HG03354 (cell line): ENCODE measurements around the gene PYCR2.
A peak's percentile ranks its signal among the peaks of the same experiment; 100 is the strongest.
"Not testable (repeated sequence)": the region's sequence is repeated elsewhere in the genome, so short reads cannot be mapped to it uniquely, and the experiment has no call there.

ENCODE experiments used
- ATAC-seq: cut with Tn5 transposase; IDR thresholded peaks from one replicate; pipeline ENCODE4 v1.9.1; 2021; ENCODE audit warnings: mild to moderate bottlenecking; ENCODE audit not compliant: unreplicated experiment, poor library complexity, severe bottlenecking

Gene PYCR2

DNA sequence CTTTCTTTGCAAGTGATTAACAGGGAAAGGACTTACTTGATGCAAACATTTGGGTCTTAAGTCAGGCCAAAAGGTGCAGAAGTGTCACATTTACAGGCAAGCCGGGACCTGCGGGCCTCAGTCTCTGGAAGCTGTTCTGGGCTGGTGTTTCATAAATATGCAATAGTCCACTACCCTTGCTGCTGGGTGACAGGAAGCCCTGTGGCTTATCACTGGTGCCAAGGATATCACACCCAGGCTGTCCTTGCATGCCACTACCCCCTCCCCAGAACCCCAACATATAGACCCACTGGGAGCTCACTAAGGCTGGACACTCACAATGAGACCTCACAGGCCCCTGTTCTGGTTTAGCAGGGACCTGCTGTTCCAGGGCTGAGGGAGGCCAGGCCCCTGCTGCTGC, 20.3 kb upstream of the PYCR2 start:
- ATAC-seq: no peak

DNA sequence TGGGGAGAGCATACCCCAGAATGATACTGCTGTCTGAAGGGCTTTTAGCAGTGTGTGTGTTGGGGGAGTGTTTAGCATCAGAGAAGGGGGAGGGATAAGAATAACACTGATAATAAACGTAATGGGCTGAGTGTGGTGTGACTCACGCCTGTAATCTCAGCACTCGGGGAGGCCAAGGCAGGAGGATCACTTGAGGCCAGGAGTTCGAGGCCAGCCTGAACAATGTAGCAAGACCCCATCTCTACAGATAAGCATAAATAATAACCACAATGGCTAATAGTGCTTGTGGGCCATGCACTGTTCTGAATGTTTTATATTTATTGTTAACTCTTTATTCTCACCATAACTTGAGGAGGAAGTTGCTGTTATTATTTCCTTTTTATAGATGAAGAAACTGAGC, 19.5 kb upstream of the PYCR2 start:
- no peak for ATAC-seq

DNA sequence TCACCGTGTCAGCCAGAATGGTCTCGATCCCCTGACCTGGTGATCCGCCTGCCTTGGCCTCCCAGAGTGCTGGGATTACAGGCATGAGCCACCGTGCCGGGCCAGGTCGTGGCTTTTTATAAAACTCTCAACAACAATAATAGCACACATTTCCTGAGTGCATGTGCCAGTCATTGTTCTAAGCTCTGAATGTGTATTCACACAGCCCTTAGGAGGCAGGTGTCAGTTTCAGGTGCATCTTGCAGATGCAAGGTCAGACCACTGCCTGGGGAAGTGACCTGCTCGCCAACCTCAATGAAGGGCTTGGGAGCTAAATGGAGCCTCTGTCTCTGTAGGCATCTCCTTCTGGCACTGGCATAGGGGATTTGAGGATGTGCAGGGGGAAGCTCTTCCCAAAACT, 18.5 kb upstream of the PYCR2 start:
- peak; percentile 73 for ATAC-seq

DNA sequence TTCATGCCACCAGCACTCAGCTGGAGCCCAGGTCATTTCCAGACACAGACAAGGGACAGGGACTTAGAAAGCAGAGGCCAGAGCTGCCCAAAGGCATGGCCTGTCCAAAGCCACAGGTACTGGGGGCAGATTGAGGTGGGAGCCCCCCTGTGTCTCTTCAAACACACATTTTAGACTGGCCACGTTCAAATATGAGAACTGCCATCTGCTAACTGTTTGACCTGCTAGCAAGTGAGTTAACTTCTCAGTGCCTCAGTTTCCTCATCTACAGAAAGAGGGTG, 17.8 kb upstream of the PYCR2 start:
- no peak for ATAC-seq

DNA sequence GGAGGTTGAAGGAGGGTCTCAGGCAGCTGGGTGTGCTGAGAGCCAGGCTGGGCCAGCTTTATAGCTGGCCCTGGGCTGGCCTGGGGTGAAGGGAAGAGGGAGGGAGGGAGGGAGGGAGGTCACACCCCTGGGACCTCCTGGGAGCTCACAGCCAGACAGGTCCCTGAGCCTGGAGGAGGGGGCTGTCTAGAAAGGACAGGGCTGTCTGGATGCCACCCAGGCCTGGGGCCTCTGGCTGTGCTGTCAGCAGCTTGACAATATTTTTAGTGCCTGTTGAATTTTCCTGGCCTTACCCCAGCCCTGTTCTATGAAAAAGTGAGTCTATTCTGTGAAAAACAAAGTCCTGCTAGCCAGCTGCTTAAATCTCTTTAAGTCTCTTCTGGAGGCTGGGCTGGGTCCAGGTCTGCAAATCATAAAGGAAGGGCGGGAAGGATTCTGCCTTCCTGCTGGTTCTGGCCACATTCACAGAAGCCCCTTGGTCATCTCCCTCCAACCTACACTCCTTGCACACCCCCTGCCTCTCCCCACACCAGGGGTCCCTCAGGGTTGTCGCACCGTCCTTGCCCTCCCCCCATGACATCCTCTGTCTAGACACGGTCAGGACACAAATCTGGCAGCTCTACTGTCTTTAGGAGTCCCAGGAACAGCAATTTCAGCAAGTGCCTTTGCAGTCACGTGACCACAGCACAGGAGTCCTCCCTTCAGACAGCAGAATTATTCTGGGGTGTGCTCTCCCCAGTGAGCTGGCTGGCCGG, 17.3 kb upstream of the PYCR2 start, which contains the start of gene LEFTY2:
LEFTY2 (minus strand) TSS at position 34 of the 755 bp plus-strand sequence. CDS start 80 bp downstream, outside the sequence.
- ATAC-seq: no peak

DNA sequence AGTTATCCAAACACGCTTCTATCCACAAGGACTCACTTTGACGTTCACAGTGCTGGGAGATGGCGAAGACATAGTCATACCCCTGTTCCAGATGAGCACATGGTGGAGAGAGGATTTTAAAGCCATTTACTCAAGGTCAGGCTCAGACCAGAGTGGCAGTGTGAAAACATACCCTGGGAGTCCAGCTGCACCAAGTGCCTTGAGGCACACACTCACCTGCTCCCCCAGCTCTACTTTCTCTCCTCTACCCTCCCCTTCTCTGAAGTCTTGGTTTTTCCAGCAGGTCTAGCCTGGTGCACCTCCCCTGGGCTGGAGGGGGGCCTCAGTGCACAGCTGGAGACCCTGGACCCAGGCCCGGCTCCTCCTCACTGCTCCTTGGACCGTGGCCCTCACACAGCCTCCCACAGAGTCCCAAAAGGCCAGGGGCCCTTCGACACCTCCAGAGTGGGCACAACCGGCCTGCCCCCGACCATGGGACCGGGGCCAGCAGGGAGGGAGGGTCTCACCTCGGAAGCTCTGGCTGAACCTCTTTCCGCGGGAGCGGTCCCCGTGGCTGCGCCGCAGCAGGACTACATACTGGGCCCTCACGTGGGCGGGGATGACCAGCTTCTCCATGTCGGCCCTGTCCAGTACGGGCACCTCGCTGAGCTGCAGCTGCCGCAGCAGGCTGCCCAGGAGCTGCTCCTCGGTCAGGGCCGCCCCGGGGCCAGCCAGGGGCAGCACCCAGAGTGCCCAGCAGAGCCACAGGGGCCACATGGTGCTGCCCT, 16.5 kb upstream of the PYCR2 start:
- ATAC-seq: no peak

DNA sequence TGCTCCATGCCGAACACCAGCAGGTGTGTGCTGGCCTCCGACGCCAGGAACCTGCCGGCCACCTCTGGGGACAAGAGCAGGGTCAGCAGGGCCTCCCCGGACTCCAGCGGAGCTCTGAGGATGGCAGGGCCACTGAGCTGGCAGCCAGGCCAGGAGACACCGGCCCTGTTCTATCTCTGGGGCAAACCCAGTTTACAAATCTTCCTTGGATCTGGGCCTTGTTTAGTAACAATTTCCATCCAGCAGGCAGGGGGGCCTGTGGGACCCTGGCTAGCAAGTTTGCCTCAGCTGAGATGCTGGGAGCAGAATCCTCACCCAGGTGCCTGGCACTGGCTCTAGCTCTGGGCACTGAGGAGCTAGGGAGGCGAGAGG, 15.9 kb upstream of the PYCR2 start:
- not testable (repeated sequence) for ATAC-seq

- not testable (repeated sequence) for ATAC-seq
Measured at GRCh38 chr1:225939097-225939938, 15.3 kb upstream of the PYCR2 start.

DNA sequence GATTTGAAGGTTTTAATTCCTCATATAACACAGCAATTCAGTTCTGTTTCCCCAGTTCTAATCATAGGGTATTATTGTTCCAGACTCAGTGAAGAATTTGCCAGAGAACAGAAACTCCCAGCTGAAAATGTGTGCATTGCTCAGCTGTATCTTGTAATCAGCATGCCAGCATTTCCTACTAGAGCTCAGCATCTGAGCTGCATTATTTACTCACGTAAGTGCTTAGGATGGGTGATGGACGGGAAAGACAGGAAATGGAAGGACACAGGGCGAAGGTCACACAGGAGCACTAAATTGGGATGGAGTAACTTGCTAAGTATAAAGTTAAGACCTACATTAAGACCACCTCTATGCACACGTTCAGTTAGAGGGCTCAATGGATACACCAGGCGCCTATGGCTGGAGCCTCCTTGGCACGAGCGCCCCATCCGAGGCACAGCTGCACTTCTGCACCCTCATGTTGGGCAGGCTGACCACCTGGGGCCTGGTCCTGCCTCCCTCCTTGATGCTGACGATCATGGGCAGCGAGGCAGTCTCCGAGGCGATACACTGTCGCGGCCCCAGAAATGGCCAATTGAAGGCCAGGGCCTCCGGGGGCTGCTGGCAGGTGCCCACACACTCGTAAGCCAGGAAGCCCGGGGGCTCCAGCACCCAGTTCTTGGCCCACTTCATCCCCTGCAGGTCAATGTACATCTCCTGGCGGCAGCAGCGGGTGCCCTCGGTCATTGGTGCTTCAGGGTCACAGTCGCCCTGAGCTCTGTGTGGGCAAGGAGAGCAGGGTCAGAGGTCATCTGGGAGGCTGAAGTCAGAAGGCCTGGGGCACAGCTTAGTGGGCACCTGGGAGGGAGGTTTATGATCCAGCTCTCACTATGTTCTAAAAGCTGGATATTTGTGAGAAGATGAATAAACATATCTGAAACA, 13.3 kb upstream of the PYCR2 start:
- no peak for ATAC-seq

GRCh38 chr1:225936523-225936922, 12.5 kb upstream of the PYCR2 start:
- no peak for ATAC-seq

GRCh38 chr1:225936086-225936485, 12.0 kb upstream of the PYCR2 start:
- ATAC-seq: not testable (repeated sequence)

DNA sequence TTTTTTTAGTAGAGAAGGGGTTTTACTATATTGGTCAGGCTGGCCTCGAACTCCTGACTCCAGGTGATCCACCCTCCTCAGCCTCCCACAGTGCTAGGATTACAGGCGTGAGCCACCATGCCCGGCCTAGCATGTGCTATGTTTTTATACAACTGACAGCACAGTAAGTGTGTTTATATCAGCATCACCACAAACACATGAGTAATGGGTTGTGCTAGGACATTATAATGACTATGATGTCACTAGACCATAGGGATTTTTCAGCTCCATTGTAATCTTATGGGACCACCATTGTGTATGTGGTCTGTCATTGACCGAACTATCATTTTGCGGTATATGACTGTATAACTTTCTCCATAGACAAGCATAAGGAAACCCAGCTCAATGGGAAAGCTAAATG, 10.7 kb upstream of the PYCR2 start:
- no peak for ATAC-seq

DNA sequence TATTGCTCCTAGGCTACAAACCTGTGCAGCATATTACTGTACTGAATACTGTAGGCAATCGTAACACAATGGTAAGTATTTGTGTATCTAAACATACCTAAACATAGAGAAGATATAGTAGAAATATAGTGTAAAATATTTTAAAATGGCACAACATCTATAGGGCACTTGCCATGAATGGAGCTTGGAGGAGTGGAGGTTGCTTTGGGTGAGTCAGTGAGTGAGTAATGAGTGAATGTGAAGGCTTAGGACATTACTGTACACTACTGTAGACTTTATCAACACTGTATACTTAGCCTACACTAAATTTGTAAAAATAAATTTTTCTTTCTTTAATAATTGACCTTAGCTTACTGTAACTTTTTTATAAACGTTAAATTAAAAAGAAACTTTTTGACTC, 9.0 kb upstream of the PYCR2 start:
- no peak for ATAC-seq

DNA sequence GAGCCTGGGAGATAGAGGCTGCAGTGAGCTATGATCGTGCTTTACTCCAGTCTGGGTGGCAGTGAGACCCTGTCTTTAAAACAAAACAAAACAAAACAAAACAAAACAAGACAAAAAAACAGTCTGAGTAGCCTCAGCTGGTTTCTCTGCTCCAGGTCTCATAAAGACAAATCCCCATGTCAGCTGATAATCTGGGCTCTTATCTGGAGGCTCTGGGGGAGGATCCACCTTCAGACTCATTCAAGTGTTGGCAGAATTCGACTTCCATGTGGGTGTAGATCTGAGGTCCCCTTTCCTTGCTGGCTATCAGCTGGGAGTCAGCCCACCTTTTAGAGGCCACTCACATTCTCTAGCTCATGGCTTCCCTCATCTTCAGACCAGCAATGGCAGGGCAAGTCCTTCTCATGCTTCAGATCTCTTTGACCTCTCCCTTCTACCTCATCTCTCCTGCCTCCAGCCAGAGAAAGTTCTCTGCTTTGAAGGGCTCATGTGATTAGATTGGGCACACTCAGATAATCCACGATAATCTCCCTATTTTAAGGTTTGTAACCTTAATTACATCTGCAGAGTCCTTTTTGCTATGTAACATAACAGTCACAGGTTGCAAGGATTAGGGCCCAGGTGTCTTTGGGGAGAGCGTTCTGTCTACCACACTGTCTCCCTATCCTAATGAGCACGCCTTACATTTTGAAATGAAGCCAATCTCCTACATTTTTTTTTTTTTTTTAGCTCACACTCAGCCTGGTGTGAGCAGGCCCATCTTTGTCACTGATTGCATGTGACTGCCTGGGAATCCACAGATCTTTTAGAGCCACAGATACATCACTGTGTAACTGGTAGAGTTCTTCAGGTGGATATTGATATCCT, 7.5 kb upstream of the PYCR2 start:
- no peak for ATAC-seq

DNA sequence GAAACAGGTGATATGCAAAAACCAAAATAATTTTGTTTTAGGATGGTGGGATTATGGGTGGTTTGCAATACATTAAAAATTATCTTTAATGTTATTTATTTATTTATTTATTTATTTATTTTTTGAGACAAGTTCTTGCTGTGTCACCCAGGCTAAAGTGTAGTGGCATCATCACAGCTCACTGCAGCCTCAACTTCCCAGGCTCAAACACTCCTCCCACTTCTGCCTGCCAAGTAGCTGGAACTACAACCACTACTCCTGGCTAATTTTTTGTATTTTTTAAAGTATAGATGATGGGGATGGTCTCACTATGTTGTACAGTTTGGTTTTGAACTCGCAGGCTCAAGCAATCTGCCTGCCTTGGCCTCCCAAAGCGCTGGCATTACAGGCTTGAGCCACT, 6.5 kb upstream of the PYCR2 start:
- ATAC-seq: no peak

- not testable (repeated sequence) for ATAC-seq
Measured at GRCh38 chr1:225929462-225929861, 5.4 kb upstream of the PYCR2 start.

DNA sequence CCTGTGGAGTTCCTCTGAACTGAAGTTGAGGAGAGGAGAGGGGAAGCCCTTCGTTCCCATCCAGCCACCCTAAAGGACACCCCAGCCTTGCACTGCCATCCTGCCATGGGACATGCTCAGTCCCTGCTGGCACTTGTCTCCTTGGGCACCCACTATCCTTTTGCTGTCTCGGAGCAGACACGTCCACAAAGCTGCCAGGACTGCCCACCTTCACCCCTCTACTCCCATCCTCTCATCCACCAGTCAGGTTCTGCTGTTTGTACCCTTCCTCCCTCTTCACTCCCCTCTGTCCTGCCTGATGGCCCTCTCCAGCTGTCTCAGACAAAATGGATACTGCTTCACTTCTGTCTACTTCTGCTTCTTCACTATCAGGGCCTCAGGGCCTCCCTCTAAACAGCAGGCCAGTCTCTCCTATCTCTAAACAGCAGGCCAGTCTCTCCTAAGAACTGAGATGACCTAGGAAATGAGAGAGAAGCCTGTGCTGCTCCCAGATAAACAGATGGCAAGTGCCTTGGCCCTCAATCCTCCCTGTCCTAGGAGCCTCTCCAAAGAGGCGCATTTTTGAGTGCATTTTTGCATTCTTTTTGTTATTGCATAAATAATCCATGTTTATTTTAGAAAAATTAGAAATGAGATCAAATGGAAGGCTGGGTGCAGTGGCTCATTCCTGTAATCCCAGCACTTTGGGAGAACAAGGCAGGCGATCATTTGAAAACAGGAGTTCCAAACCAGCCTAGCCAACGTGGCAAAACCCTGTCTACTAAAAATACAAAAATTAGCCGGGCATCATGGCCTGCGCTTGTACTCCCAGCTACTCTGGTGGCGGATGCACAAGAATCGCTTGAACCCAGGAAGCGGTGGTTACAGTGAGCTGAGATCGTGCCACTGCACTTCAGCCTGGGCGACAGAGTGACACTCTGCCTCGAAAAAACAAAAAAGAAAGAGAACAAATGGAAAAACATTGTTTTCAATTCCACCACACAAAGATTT, 4.4 kb upstream of the PYCR2 start:
- no peak for ATAC-seq
